Measurements from ENCODE around the gene SYNRG.

Gene SYNRG

DNA sequence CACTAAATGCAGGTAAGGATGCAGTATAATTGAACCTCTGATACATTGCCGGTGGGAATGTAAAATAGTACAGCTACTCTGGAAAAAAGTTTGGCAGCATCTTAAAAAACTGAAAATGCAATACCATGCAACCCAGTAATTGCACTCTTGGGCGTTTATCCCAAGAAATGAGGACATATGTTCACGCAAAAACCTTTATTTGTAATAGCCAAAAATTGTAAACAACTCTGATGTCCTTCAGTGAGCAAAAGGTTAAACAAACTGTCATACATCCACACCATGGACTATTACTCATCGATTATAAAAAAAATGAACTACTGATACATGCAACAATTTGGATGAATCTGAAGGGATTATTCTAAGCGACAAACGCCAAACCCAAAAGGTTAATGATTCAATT, 16.9 kb downstream of the SYNRG start:
- no peaks in the 10 kb centered on the region for H3K27me3 Mint-ChIP-seq (ENCODE audit: low read depth)
- no peak overlapping the region for H3K4me3 Mint-ChIP-seq
- TF ChIP-seq, protein P1, sequence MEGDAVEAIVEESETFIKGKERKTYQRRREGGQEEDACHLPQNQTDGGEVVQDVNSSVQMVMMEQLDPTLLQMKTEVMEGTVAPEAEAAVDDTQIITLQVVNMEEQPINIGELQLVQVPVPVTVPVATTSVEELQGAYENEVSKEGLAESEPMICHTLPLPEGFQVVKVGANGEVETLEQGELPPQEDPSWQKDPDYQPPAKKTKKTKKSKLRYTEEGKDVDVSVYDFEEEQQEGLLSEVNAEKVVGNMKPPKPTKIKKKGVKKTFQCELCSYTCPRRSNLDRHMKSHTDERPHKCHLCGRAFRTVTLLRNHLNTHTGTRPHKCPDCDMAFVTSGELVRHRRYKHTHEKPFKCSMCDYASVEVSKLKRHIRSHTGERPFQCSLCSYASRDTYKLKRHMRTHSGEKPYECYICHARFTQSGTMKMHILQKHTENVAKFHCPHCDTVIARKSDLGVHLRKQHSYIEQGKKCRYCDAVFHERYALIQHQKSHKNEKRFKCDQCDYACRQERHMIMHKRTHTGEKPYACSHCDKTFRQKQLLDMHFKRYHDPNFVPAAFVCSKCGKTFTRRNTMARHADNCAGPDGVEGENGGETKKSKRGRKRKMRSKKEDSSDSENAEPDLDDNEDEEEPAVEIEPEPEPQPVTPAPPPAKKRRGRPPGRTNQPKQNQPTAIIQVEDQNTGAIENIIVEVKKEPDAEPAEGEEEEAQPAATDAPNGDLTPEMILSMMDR (IDR thresholded peaks at IDR 0.05; ENCODE audit: unreplicated experiment in 3 of 3), result no peak
- no peak overlapping the region for H3K27ac Mint-ChIP-seq
- H3K4me1 Mint-ChIP-seq, result no peaks in the 10 kb centered on the region
- no peaks in the 10 kb centered on the region for H3K9me3 Mint-ChIP-seq
- peaks cover 56% of the 10 kb centered on the region for H3K36me3 Mint-ChIP-seq (ENCODE audit: low read depth)

DNA sequence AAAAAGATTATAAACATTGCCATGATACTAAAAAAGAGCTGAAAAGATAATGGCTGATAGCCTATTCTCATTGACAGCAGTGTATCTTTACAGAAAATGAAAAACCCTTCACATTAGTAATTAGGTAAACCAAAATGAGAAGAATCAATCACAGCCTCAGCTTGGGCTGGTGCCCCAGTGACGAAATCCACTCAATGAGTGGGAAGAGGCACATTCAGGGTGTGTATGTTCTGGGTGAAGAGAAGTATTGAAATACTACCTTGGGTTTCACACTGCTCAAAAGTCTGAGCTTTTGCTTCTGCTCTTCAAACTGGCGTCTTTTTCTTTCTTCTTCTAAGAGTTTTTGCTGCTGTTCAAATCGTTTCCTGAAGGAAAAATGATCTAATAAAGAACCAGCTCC, 24.2 kb downstream of the SYNRG start:
- no peak overlapping the region for H3K27ac Mint-ChIP-seq
- TF ChIP-seq, protein P1 (IDR thresholded peaks at IDR 0.05; ENCODE audit: unreplicated experiment in 3 of 3), result no peak
- H3K27me3 Mint-ChIP-seq (ENCODE audit: low read depth), result no peaks in the 10 kb centered on the region
- H3K36me3 Mint-ChIP-seq (ENCODE audit: low read depth), result peaks cover 50% of the 10 kb centered on the region
- no peaks in the 10 kb centered on the region for H3K4me1 Mint-ChIP-seq
- H3K4me3 Mint-ChIP-seq, result no peak overlapping the region
- H3K9me3 Mint-ChIP-seq, result no peaks in the 10 kb centered on the region

DNA sequence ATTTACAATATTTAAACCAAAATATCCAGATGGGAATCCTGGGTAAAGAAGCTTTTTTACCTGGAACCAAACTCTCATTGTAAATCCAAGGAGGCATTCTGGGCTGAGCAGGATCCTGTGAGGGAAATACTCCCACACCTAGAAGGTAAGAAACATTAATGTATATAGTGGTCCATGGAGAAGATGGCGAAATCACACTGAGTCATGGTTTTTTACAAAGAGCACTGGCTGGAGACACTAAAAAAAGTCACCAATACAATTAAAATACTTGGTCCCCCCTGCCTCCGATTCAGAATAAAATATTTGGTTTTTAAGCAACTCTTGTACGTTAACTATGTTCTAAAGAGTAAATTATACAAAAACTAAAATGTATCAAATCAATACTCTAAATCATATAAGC, 32.9 kb downstream of the SYNRG start:
- Mint-ChIP-seq H3K36me3 (ENCODE audit: low read depth) (peaks cover 73% of the 10 kb centered on the region), H3K27me3 (ENCODE audit: low read depth) (no peaks in the 10 kb centered on the region), H3K27ac (no peak overlapping the region), H3K9me3 (peaks cover 20% of the 10 kb centered on the region), H3K4me1 (no peaks in the 10 kb centered on the region), H3K4me3 (no peak overlapping the region)
- TF ChIP-seq, protein P1 (IDR thresholded peaks at IDR 0.05; ENCODE audit: unreplicated experiment in 3 of 3), result no peak

DNA sequence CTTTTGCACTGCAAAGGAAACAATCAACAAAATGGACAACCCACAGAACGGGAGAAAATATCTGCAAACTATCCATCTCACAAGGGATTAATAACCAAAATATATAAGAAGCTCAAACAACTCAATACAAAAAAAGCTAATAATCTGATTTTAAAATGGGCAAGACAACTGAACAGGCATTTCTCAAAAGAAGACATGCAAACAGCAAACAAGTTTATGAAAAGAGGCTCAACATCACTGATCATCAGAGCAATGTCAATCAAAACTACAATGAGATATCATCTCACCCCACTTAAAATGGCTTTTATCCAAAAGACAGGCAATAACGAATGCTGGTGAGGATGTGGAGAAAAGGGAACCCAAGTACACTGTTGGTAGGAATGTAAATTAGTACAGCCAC, 34.8 kb downstream of the SYNRG start:
- H3K9me3 Mint-ChIP-seq, result peaks cover 20% of the 10 kb centered on the region

DNA sequence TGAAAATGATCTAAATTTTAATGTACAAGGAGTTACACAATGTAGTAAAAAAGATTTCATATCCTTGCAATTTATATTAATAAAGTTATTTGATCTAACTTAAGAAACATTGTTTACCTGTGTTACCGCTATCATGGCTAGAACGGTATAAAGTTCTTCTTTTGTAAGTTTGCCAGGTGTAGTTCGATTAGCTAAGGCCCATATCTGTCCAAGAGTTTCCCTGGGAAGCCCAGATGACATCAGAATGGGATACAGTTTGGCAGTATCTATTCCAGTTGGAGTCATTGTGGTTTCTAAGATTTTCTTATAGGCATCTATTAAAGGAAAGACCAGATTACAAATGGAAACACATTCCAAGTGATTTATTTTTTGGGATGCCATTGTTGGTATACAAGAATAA, 37.5 kb downstream of the SYNRG start:
- H3K4me3 Mint-ChIP-seq, result no peak overlapping the region
- peaks cover 79% of the 10 kb centered on the region for H3K36me3 Mint-ChIP-seq (ENCODE audit: low read depth)
- H3K27me3 Mint-ChIP-seq (ENCODE audit: low read depth), result no peaks in the 10 kb centered on the region
- no peak overlapping the region for H3K27ac Mint-ChIP-seq
- TF ChIP-seq, protein P1 (IDR thresholded peaks at IDR 0.05; ENCODE audit: unreplicated experiment in 3 of 3), result no peak
- peaks cover 20% of the 10 kb centered on the region for H3K9me3 Mint-ChIP-seq
- no peaks in the 10 kb centered on the region for H3K4me1 Mint-ChIP-seq

More for the DNA sequence above, 34.8 kb downstream of the SYNRG start:
- no peaks in the 10 kb centered on the region for H3K4me1 Mint-ChIP-seq
- no peak overlapping the region for H3K27ac Mint-ChIP-seq
- H3K27me3 Mint-ChIP-seq (ENCODE audit: low read depth), result no peaks in the 10 kb centered on the region
- no peak overlapping the region for H3K4me3 Mint-ChIP-seq
- TF ChIP-seq, protein P1 (IDR thresholded peaks at IDR 0.05; ENCODE audit: unreplicated experiment in 3 of 3), result no peak
- peaks cover 72% of the 10 kb centered on the region for H3K36me3 Mint-ChIP-seq (ENCODE audit: low read depth)

DNA sequence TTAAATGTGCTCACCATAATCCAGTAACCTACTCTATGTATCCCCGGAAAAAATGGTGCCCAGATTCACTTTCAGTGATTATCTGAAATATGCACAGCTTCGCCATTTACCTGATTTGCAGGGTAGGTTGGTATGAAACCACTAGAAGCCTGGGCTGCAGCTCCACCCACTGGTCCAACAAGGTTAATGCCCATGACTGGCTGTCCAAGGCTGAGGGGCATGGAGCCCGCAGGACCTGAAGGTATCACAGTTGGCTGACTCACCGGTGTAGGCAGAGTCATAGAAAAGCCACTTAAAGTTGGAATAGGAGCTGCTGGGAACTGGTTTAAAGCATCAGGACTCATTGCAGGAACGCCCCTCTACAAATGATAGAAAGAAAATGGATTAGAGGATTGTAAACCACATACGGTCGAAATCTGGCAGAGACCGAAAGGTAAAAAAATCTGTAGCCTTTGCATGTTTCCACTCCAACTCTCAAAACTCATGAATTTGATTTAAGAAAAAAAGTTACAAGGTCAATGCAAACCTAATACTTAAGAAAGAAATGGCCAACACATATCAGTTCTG, 38.6 kb downstream of the SYNRG start:
- peaks cover 20% of the 10 kb centered on the region for H3K9me3 Mint-ChIP-seq
- peaks cover 74% of the 10 kb centered on the region for H3K36me3 Mint-ChIP-seq (ENCODE audit: low read depth)
- H3K27ac Mint-ChIP-seq, result no peak overlapping the region
- no peak overlapping the region for H3K4me3 Mint-ChIP-seq
- H3K4me1 Mint-ChIP-seq, result no peaks in the 10 kb centered on the region
- TF ChIP-seq, protein P1 (IDR thresholded peaks at IDR 0.05; ENCODE audit: unreplicated experiment in 3 of 3), result peak in 2 of 3 experiments; percentile 15 to 24
- no peaks in the 10 kb centered on the region for H3K27me3 Mint-ChIP-seq (ENCODE audit: low read depth)
